HG02588 (cell line): ENCODE data around the gene PER1.

ENCODE experiments used
- ATAC-seq: cut with Tn5 transposase; IDR thresholded peaks from one replicate; pipeline ENCODE4 v1.9.1; 2021; ENCODE audit warnings: mild to moderate bottlenecking, moderate library complexity; ENCODE audit not compliant: unreplicated experiment

Gene PER1

GRCh38 chr17:8100111-8100510, 52.1 kb downstream of the PER1 start:
- no peak for ATAC-seq

- no peak for ATAC-seq
These were observed 55.7 kb downstream of the PER1 start for GRCh38 chr17:8096541-8096940.

DNA sequence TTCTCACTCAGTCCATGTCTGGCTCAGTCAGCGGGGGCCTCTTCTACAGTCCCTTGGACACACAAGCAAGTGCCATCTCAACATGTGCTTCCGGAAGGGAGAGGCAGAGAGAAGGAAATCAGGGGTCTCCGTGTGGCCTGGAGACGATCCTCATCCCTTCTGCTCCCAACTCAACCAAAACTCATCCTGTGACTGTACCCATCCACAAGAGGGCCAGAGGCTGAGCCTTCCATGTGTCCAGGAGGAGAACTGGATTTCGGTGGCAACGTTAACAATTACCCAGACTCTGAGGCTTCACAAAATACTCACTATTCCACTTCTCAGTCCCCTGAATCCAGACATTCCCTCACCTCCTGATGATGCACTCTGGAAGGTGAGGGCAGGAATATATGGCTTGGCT, 56.8 kb downstream of the PER1 start:
- ATAC-seq: no peak

DNA sequence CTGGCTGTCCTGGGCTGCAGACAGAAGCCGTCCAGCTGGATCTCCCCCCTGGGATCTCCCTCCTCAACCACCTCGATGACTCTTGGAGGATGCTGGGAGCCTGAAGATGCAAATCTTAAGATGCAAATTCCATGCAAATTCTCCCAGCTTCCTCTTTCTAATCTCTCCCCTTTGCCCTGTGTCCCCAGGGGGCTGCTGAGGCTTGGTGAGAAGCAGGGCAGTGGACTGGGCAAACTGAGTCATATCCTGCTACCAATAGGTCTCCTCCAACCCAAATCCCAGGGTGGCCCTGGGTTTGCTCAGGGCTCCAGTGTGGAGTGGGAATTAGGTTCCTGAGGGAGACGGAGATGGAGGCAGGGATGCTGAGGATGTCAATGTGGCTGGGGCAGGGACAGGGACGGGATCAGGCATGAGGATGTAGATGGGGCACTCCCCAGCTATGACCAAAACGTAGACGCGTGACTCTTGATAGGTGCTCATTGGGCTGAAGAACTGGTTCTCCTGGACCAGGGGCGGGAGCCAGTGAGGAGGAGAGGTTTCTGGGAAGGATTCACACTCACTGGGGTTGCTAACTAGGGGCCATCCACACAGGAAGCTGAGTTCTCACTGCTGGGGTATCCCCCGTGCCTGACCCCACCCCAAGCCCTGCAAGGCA, 61.0 kb downstream of the PER1 start:
- ATAC-seq: no peak
